H1 (cell line): ENCODE data around the gene EPYC. TPM values are rescaled to one million over a fixed set of nuclear protein-coding genes. Genes with fewer than 3 reads are reported as not detected.

ENCODE experiments used
- CTCF ChIA-PET: fragments of 300-600 bp; sonication (Branson Sonifier 250); formaldehyde crosslinking; loops from one replicate; lab custom pipeline; 2021; ENCODE audit not compliant: partially characterized antibody; lab: Charles Lee
- POLR2A ChIA-PET: fragments of 300-600 bp; sonication (Branson Sonifier 250); formaldehyde crosslinking; loops from one replicate; lab custom pipeline; 2021; ENCODE audit warnings: inconsistent platforms; ENCODE audit not compliant: partially characterized antibody; lab: Charles Lee
- DNase-seq, 2 experiments: peaks; one replicate each; pipeline versions ENCODE4 v3.0.0 to v3.0.0-alpha.2; 2010 to 2022; ENCODE audit warnings: low spot score in 2 of 2, low read depth in 1 of 2, mixed read lengths in 1 of 2
- FAIRE-seq: peaks from 2 replicates; lab custom pipeline; 2011; peaks lifted over from hg19 to GRCh38; lab: Jason Lieb, UNC
- H2AFZ ChIP-seq: 2 replicates; pipeline ENCODE4 v1.8.1; 2012; ENCODE audit warnings: low read length, inconsistent platforms
- H2AK5ac ChIP-seq: 2 replicates; pipeline ENCODE4 v1.6.1; 2013; ENCODE audit warnings: low read depth, low read length
- H2BK120ac ChIP-seq: replicated peaks from 2 replicates; pipeline ENCODE3; 2013; ENCODE audit warnings: low read depth, low read length, inconsistent platforms
- H2BK12ac ChIP-seq: 2 replicates; pipeline ENCODE4 v1.6.1; 2013; ENCODE audit warnings: low read depth, low read length
- H2BK15ac ChIP-seq: 2 replicates; pipeline ENCODE4 v1.6.1; 2013; ENCODE audit warnings: low read length
- H2BK20ac ChIP-seq: 2 replicates; pipeline ENCODE4 v1.6.1; 2013; ENCODE audit warnings: low read length
- H2BK5ac ChIP-seq: 2 replicates; pipeline ENCODE4 v1.6.1; 2013; ENCODE audit warnings: low read depth, low read length
- H3K14ac ChIP-seq: 2 replicates; pipeline ENCODE4 v1.6.1; 2013; ENCODE audit warnings: inconsistent platforms; ENCODE audit not compliant: insufficient read length
- H3K18ac ChIP-seq: 2 replicates; pipeline ENCODE4 v1.6.1; 2013; ENCODE audit warnings: low read length; ENCODE audit errors: extremely low read depth
- H3K23ac ChIP-seq: 2 replicates; pipeline ENCODE4 v1.6.1; 2013; ENCODE audit warnings: inconsistent platforms; ENCODE audit not compliant: insufficient read length
- H3K23me2 ChIP-seq: 2 replicates; pipeline ENCODE4 v1.6.1; 2013; ENCODE audit warnings: low read depth, low read length
- H3K27ac ChIP-seq: 2 replicates; pipeline ENCODE4 v1.6.1; 2011; ENCODE audit warnings: low read depth, low read length, inconsistent platforms
- H3K27me3 ChIP-seq, 4 experiments: replicated peaks in 1 of 4; 1 replicate in 1 of 4; 2 replicates in 3 of 4; pipeline versions ENCODE4 v1.6.1 to v1.8.1; 2011 to 2013; ENCODE audit warnings: low read length in 3 of 4, mild to moderate bottlenecking in 3 of 4, inconsistent platforms in 2 of 4, mixed read lengths in 2 of 4, moderate library complexity in 1 of 4; ENCODE audit not compliant: control insufficient read depth in 3 of 4, insufficient read depth in 3 of 4; ENCODE audit errors: extremely low read depth in 1 of 4
- H3K36me3 ChIP-seq, 4 experiments: 2 replicates each; pipeline versions ENCODE4 v1.6.1 to v1.8.1; 2011 to 2013; ENCODE audit warnings: mild to moderate bottlenecking in 4 of 4, low read length in 3 of 4, moderate library complexity in 2 of 4, control low read depth in 1 of 4, inconsistent platforms in 1 of 4; ENCODE audit not compliant: insufficient read depth in 4 of 4, control insufficient read depth in 2 of 4
- H3K4ac ChIP-seq: replicated peaks from 2 replicates; pipeline ENCODE3; 2013; ENCODE audit warnings: low read length, low read depth, mixed read lengths, inconsistent platforms; ENCODE audit not compliant: insufficient read length
- H3K4me1 ChIP-seq, 4 experiments: replicated peaks in 1 of 4; 1 replicate in 1 of 4; 2 replicates in 3 of 4; pipeline versions ENCODE4 v1.6.1 to v1.8.1; 2011 to 2013; ENCODE audit warnings: low read length in 3 of 4, inconsistent platforms in 2 of 4, mixed read lengths in 1 of 4; ENCODE audit not compliant: insufficient read depth in 4 of 4, control insufficient read depth in 3 of 4
- H3K4me2 ChIP-seq, 2 experiments: 2 replicates each; pipeline versions ENCODE4 v1.6.1 to v1.8.1; 2011 to 2013; ENCODE audit warnings: low read depth in 2 of 2, low read length in 2 of 2, control low read depth in 1 of 2, inconsistent platforms in 1 of 2, mild to moderate bottlenecking in 1 of 2; ENCODE audit not compliant: insufficient read depth in 1 of 2
- H3K4me3 ChIP-seq, 4 experiments: fragments of 200-600, 300-600 bp in 1 of 4; sonication (generic), shearing (Covaris generic), sonication (Bioruptor Twin) in 1 of 4; 2 replicates each; pipeline versions ENCODE4 v1.5.1 to v1.8.1; 2011 to 2016; ENCODE audit warnings: low read length in 4 of 4, low read depth in 3 of 4, control low read depth in 2 of 4, inconsistent platforms in 2 of 4, mild to moderate bottlenecking in 2 of 4, mixed read lengths in 1 of 4, moderate library complexity in 1 of 4; ENCODE audit not compliant: insufficient read depth in 2 of 4; ENCODE audit errors: extremely low read depth in 1 of 4
- H3K56ac ChIP-seq: replicated peaks from 2 replicates; pipeline ENCODE3; 2013; ENCODE audit warnings: low read depth, mild to moderate bottlenecking, mixed read lengths, low read length, inconsistent platforms; ENCODE audit not compliant: insufficient read length
- H3K79me1 ChIP-seq: 2 replicates; pipeline ENCODE4 v1.6.1; 2013; ENCODE audit warnings: low read depth, low read length, control low read depth
- H3K79me2 ChIP-seq, 2 experiments: 2 replicates each; pipeline versions ENCODE4 v1.6.1 to v1.8.1; 2012 to 2013; ENCODE audit warnings: low read length in 2 of 2, mild to moderate bottlenecking in 2 of 2, inconsistent platforms in 1 of 2; ENCODE audit not compliant: insufficient read depth in 2 of 2, control insufficient read depth in 1 of 2
- H3K9ac ChIP-seq, 4 experiments: replicated peaks in 1 of 4; 1 replicate in 1 of 4; 2 replicates in 3 of 4; pipeline versions ENCODE4 v1.6.1 to v1.8.1; 2011 to 2013; ENCODE audit warnings: low read depth in 3 of 4, low read length in 3 of 4, control low read depth in 2 of 4, mild to moderate bottlenecking in 2 of 4, moderate library complexity in 2 of 4, inconsistent platforms in 1 of 4; ENCODE audit errors: extremely low read depth in 1 of 4
- H3K9me3 ChIP-seq, 2 experiments: 2 replicates each; pipeline versions ENCODE4 v1.6.1 to v1.8.1; 2012 to 2013; ENCODE audit warnings: mild to moderate bottlenecking in 2 of 2, moderate library complexity in 2 of 2, control low read depth in 1 of 2, inconsistent platforms in 1 of 2, low read depth in 1 of 2, low read length in 1 of 2, mixed read lengths in 1 of 2; ENCODE audit not compliant: insufficient read depth in 2 of 2
- H4K20me1 ChIP-seq, 2 experiments: replicated peaks in 1 of 2; 2 replicates each; pipeline versions ENCODE3 to v1.8.1; 2011 to 2013; ENCODE audit warnings: inconsistent platforms in 2 of 2, low read length in 2 of 2, mild to moderate bottlenecking in 1 of 2; ENCODE audit not compliant: insufficient read depth in 2 of 2, control insufficient read depth in 1 of 2
- H4K5ac ChIP-seq: 2 replicates; pipeline ENCODE4 v1.6.1; 2013; ENCODE audit warnings: low read length, low read depth, mixed read lengths, inconsistent platforms; ENCODE audit not compliant: insufficient read length
- H4K8ac ChIP-seq: 2 replicates; pipeline ENCODE4 v1.8.0; 2013; ENCODE audit warnings: mild to moderate bottlenecking, moderate library complexity, low read length, inconsistent platforms; ENCODE audit not compliant: insufficient read depth; ENCODE audit errors: extremely low read depth
- H4K91ac ChIP-seq: replicated peaks from 2 replicates; pipeline ENCODE3; 2013; ENCODE audit warnings: low read length, mixed read lengths, inconsistent platforms; ENCODE audit not compliant: insufficient read length
- ASH2L ChIP-seq: fragments of 200-600, 300-600 bp; sonication (generic); IDR thresholded peaks from one replicate; pipeline ENCODE4 v1.7.1; 2017; ENCODE audit warnings: low read length
- BRCA1 ChIP-seq: IDR thresholded peaks from 2 replicates; pipeline ENCODE4 v1.6.1; 2012; ENCODE audit warnings: low read depth, low read length, improper control_type of control experiment
- CHD1 ChIP-seq: IDR thresholded peaks from 2 replicates; pipeline ENCODE4 v1.6.1; 2012; ENCODE audit warnings: low read depth, low read length, improper control_type of control experiment
- CHD2 ChIP-seq: IDR thresholded peaks from 2 replicates; pipeline ENCODE4 v1.6.1; 2012; ENCODE audit warnings: low read length, improper control_type of control experiment
- EGR1 ChIP-seq: IDR thresholded peaks from 2 replicates; pipeline ENCODE4 v1.6.1; 2011; ENCODE audit warnings: low read depth, low read length, borderline replicate concordance
- EZH2 ChIP-seq: fragments of 200-600 bp; sonication (generic); IDR thresholded peaks from 2 replicates; pipeline ENCODE4 v1.7.1; 2012; ENCODE audit warnings: low read depth, mild to moderate bottlenecking, moderate library complexity, low read length, inconsistent platforms; ENCODE audit not compliant: severe bottlenecking
- KDM1A ChIP-seq: fragments of 200-600, 300-600 bp; sonication (generic); IDR thresholded peaks from 2 replicates; pipeline ENCODE4 v1.7.1; 2016; ENCODE audit warnings: mild to moderate bottlenecking, low read length, borderline replicate concordance
- KDM4A ChIP-seq: IDR thresholded peaks from one replicate; pipeline ENCODE4 v1.7.1; 2012; ENCODE audit warnings: low read depth, mild to moderate bottlenecking, moderate library complexity, low read length, inconsistent platforms; ENCODE audit not compliant: severe bottlenecking
- KDM5A ChIP-seq: fragments of 200-600 bp; IDR thresholded peaks from 2 replicates; pipeline ENCODE4 v1.7.1; 2012; ENCODE audit warnings: mild to moderate bottlenecking, low read length, inconsistent platforms, mixed read lengths
- POLR2AphosphoS5 ChIP-seq: IDR thresholded peaks from 2 replicates; pipeline ENCODE4 v1.6.1; 2011; ENCODE audit warnings: low read depth, low read length
- SP2 ChIP-seq: IDR thresholded peaks from 2 replicates; pipeline ENCODE4 v1.6.1; 2012; ENCODE audit warnings: mild to moderate bottlenecking, low read length, inconsistent platforms
- TBP ChIP-seq: IDR thresholded peaks from 2 replicates; pipeline ENCODE4 v1.6.1; 2011; ENCODE audit warnings: low read depth, low read length, improper control_type of control experiment
- YY1 ChIP-seq: IDR thresholded peaks from 2 replicates; pipeline ENCODE4 v1.6.1; 2011; ENCODE audit warnings: low read depth, mild to moderate bottlenecking, low read length
- ZNF274 ChIP-seq: IDR thresholded peaks from 2 replicates; pipeline ENCODE4 v1.7.0; 2012; ENCODE audit warnings: low read length, borderline replicate concordance; ENCODE audit errors: extremely low read depth
- polyA plus RNA-seq, 7 experiments: library from polyadenylated mRNA; depleted of rRNA in 3 of 7; stranded (reverse) in 5 of 7; unstranded in 2 of 7; fragments of >200 nt in 5 of 7; fragments of 200-250 nt in 2 of 7; gene quantifications; 1 replicate in 5 of 7; 2 replicates in 1 of 7; 4 replicates in 1 of 7; pipeline versions ENCODE4 v1.2.1 to v1.2.3, GENCODE V29; 2011 to 2013; ENCODE audit warnings: missing spikeins in 2 of 7, mixed read lengths in 2 of 7
- total RNA-seq: library from RNA; stranded (reverse); fragmentation: NEBNext Ultra II Directional; extraction: Animal tissue kit (Norgen Biotek cat#: 25700); gene quantifications from 2 replicates; pipeline ENCODE4 v1.2.1, GENCODE V29; 2021
- TF ChIP-seq, protein P1 (sequence below): IDR thresholded peaks from 2 replicates; pipeline ENCODE4 v1.6.1; 2011; ENCODE audit warnings: low read depth, mild to moderate bottlenecking, low read length; ENCODE audit not compliant: insufficient read depth

The EPYC gene
- total and polyA plus RNA-seq, 2 of the 8 experiments (the other 6 are each of a cell fraction or from before 2014, with no cell fraction given), result not detected

DNA sequence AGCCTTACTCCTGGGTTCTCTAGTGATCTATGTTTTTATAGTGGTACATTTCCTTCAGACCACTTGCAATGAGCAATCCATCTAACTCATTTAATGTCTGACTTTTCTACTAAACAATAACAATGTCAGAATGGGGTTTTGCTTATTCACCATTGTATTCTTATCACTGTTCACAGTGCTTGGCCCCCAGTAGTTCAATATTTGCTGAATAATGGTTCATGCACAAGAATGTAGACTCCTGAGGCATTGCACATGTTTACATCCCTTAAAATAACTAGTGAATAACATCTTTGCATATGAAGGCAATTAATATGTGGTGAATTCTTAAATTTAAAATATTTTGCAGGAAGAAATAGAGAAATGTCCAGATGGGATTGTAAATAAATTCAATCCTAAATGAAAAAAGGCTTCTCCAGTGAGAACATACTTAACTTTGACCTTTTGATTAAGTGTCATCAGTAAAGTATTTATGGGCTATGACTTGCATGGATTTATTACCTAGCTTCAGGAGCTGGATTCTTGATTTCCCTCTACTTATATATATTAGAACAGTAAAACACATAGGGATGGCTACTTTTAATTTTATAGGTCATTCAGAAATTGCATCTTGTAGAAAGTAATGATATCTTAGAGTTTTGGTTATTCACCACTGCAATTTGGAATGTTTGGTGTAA lies 53.2 kb downstream of the EPYC start:
- DNase-seq (no peak), FAIRE-seq (no peak)
- POLR2A ChIA-PET, result no interaction called here
- Histone ChIP-seq H4K5ac (no peak overlapping the region), H2BK120ac (no peak overlapping the region), H3K79me2 (no peaks in the 10 kb centered on the region), H3K4me3 (no peak overlapping the region), H3K4me1 (no peaks in the 10 kb centered on the region), H2BK5ac (no peak overlapping the region), H3K36me3 (no peaks in the 10 kb centered on the region), H4K8ac (no peak overlapping the region), H3K4me2 (no peak overlapping the region), H2BK20ac (no peak overlapping the region), H3K14ac (no peak overlapping the region), H2BK15ac (no peak overlapping the region), H3K27me3 (no peaks in the 10 kb centered on the region), H3K18ac (no peak overlapping the region), H3K23me2 (no peaks in the 10 kb centered on the region), H3K79me1 (no peaks in the 10 kb centered on the region), H2AK5ac (no peak overlapping the region), H2AFZ (no peak overlapping the region), H3K27ac (no peak overlapping the region), H2BK12ac (no peak overlapping the region), H4K91ac (no peak overlapping the region), H3K9me3 (peaks cover 0 to 12% of the 10 kb centered on the region in 2 experiments; a peak in 1 of 4 replicates), H3K4ac (no peak overlapping the region), H3K56ac (no peak overlapping the region), H3K23ac (no peak overlapping the region), H3K9ac (no peak overlapping the region), H4K20me1 (no peaks in the 10 kb centered on the region)
- CTCF ChIA-PET, result interaction anchor here (1.1 to 3.8 kb wide), 4 partner anchors 7 to 404 kb away, joined by 3 to 33 read pairs (median 6); no protein-coding TSS in a partner anchor
- TF ChIP-seq SP2, result no peak
- TF ChIP-seq BRCA1, result no peak
- TF ChIP-seq, protein P1, sequence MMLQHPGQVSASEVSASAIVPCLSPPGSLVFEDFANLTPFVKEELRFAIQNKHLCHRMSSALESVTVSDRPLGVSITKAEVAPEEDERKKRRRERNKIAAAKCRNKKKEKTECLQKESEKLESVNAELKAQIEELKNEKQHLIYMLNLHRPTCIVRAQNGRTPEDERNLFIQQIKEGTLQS, result no peak
- TF ChIP-seq CHD2, result no peak
- no peak for TF ChIP-seq TBP
- TF ChIP-seq POLR2AphosphoS5, result no peak
- no peak for TF ChIP-seq ZNF274
- TF ChIP-seq EGR1, result no peak
- TF ChIP-seq ASH2L, result no peak
- TF ChIP-seq KDM5A, result no peak
- TF ChIP-seq KDM1A, result no peak
- no peak for TF ChIP-seq CHD1
- no peak for TF ChIP-seq EZH2
- TF ChIP-seq KDM4A, result no peak
- TF ChIP-seq YY1, result no peak
